COR-L47 (cell line): Measurements from ENCODE around the gene USP47.
"Not testable (repeated sequence)": the region's sequence is repeated elsewhere in the genome, so short reads cannot be mapped to it uniquely, and the experiment has no call there.

Source experiments
- DNase-seq: peaks from one replicate; lab custom pipeline; 2025; lab: John Stamatoyannopoulos, UW

USP47 gene

GRCh38 chr11:11822946-11823345 is 18.8 kb upstream of the USP47 start:
- DNase-seq = no peak

- DNase-seq = no peak
Measured at GRCh38 chr11:11826260-11826659, 15.5 kb upstream of the USP47 start.

- no peak for DNase-seq
Measured at GRCh38 chr11:11827272-11827671, 14.5 kb upstream of the USP47 start.

GRCh38 chr11:11831406-11831805 is 10.4 kb upstream of the USP47 start:
- DNase-seq = not testable (repeated sequence)

- DNase-seq = no peak
Measured at GRCh38 chr11:11836676-11837231, 5.0 kb upstream of the USP47 start.

- DNase-seq = no peak
Measured at GRCh38 chr11:11839718-11840117, 2.1 kb upstream of the USP47 start.

GRCh38 chr11:11841116-11841722 is 553 bp upstream of the USP47 start:
- DNase-seq = peak; percentile 34

GRCh38 chr11:11842421-11843008 is 743 bp downstream of the USP47 start:
- peak; percentile 30 for DNase-seq

GRCh38 chr11:11843211-11843621 is 1.4 kb downstream of the USP47 start:
- DNase-seq = no peak

GRCh38 chr11:11843642-11844041 is 1.9 kb downstream of the USP47 start:
- DNase-seq = no peak

GRCh38 chr11:11844272-11844671 is 2.5 kb downstream of the USP47 start:
- no peak for DNase-seq

- DNase-seq = no peak
Measured at GRCh38 chr11:11845071-11845470, 3.3 kb downstream of the USP47 start.

- DNase-seq = no peak
Measured at GRCh38 chr11:11845551-11845950, 3.8 kb downstream of the USP47 start.

GRCh38 chr11:11847082-11847481 is 5.3 kb downstream of the USP47 start:
- no peak for DNase-seq

- peak; percentile 59 for DNase-seq
Measured at GRCh38 chr11:11848891-11849746, 7.3 kb downstream of the USP47 start.

GRCh38 chr11:11850668-11851067 is 8.9 kb downstream of the USP47 start:
- DNase-seq = no peak

- no peak for DNase-seq
Measured at GRCh38 chr11:11856638-11857037, 14.9 kb downstream of the USP47 start.

GRCh38 chr11:11857769-11858168 is 16.0 kb downstream of the USP47 start:
- DNase-seq = no peak

- no peak for DNase-seq
Measured at GRCh38 chr11:11858676-11859075, 16.9 kb downstream of the USP47 start.

- no peak for DNase-seq
Measured at GRCh38 chr11:11860103-11860979, 18.6 kb downstream of the USP47 start.

GRCh38 chr11:11862999-11863398 is 21.2 kb downstream of the USP47 start:
- DNase-seq = no peak

- DNase-seq = no peak
Measured at GRCh38 chr11:11864332-11864731, 22.6 kb downstream of the USP47 start.
